Thyroid gland (tissue), 4 donors: ENCODE data around the gene VWF. TPM values are rescaled to one million over a fixed set of nuclear protein-coding genes. Genes with fewer than 3 reads are reported as not detected.
A peak's percentile ranks its signal among the peaks of the same experiment; 100 is the strongest.

Experiments
- DNase-seq, 2 donors: peaks; one replicate each; pipeline ENCODE4 v3.0.0-alpha.2; 2019
- H3K27ac ChIP-seq, 3 donors: fragments of 200-600 bp; sonication (generic); 1 replicate in 2 of 3; 2 replicates in 1 of 3; pipeline ENCODE4 v1.5.1; 2016 to 2019; ENCODE audit warnings: mild to moderate bottlenecking in 1 of 3, moderate library complexity in 1 of 3
- H3K27me3 ChIP-seq: fragments of 200-600 bp; sonication (generic); one replicate; pipeline ENCODE4 v1.5.1; 2019
- H3K36me3 ChIP-seq, 2 donors: fragments of 200-600 bp; sonication (generic); one replicate each; pipeline ENCODE4 v1.5.1; 2016 to 2019
- H3K4me1 ChIP-seq, 2 donors: fragments of 200-600 bp; sonication (generic); one replicate each; pipeline ENCODE4 v1.5.1; 2017 to 2019
- H3K4me3 ChIP-seq, 3 donors: fragments of 200-600 bp; sonication (generic); replicated peaks in 1 of 3; 1 replicate in 2 of 3; 2 replicates in 1 of 3; pipeline ENCODE4 v1.5.1; 2016; ENCODE audit warnings: mild to moderate bottlenecking in 1 of 3
- H3K9me3 ChIP-seq: fragments of 200-600 bp; sonication (generic); one replicate; pipeline ENCODE4 v1.5.1; 2017
- POLR2A ChIP-seq, 2 donors: fragments of 450-650 bp; IDR thresholded peaks; one replicate each; pipeline ENCODE4 v1.6.1; 2017; ENCODE audit warnings: antibody characterized with exemption in 2 of 2, mild to moderate bottlenecking in 2 of 2, moderate library complexity in 1 of 2
- WGBS, 2 donors: methylation state at CpG; one replicate each; pipeline ENCODE4 v1.1.5; 2017; 5-methylcytosine and 5-hydroxymethylcytosine counted together
- intact Hi-C: fragments of 100-400 bp; cut with DNase I; formaldehyde crosslinking; loops from one replicate; pipeline ENCODE4 v1.15.1; 2023
- total RNA-seq, 4 donors: library from RNA; depleted of rRNA; stranded (reverse); fragments of >200 nt; gene quantifications; one replicate each; pipeline ENCODE4 v1.2.3, GENCODE V29; 2016
- TF ChIP-seq, protein P1 (sequence below), 6 experiments: fragments of 200-600 bp in 3 of 6; fragments of 450-650 bp in 3 of 6; sonication (generic) in 3 of 6; IDR thresholded peaks; one replicate each; pipeline ENCODE4 v1.5.1; 2016 to 2019; ENCODE audit warnings: antibody characterized with exemption in 6 of 6, mild to moderate bottlenecking in 2 of 6, inconsistent platforms in 1 of 6, moderate library complexity in 1 of 6

Gene VWF
- total RNA-seq, 4 donors from 2014 or later, result 54.3 to 169 (median 98.5) TPM

DNA sequence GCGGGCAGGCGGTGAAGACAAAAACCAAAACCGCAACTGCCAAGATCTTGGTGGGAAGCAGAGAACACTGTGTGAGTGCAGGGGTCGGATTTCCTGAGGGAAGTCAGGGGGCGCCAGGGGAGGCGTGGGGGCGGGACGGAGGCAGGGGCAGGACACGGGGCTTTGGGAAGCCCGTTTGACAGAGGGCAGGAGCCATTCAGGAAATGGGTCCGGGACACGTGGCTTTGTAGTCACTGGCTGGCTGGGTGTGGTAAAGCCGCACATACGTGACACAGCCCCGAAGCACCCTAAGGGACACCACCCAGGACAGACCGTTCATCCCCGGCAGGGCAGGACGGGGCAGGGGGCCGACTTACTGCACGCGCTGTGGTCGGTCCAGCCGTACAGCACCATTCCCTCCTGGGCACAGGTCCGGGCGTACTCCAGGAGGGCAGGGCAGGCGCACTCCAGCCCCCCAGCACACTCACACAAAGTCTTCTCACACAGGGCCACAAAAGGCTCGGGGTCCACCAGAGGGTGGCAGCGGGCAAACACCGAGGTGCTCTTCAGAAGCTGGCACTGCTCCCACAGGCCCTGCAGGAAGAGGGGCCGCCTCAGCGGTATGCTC lies 49.4 kb downstream of the VWF start:
- WGBS, 2 donors, result 49 to 50% methylated on average over 7 to 18 of the region's 31 CpGs
- H3K4me3 ChIP-seq, result no peak overlapping the region

DNA sequence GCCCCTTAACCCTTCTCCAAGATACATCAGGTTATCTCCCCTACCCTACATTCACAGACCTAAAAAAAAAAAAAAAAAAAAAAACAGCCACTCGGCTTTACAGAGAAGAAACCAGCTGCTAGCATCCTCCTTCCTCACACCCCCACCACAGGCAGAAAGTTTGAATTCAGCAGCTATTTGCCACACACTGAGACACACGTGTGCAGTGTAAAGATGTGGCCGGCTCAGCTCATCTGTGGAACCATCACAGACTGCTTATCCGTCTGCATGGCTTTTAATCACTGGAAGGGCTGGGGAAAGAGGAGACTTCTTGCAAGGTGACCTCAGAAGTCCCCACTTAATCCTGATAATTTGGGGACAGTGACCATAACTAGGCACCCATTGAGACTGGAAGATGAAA lies 50.0 kb downstream of the VWF start:
- DNase-seq, result no peak
- Histone ChIP-seq H3K36me3 (no peaks in the 10 kb centered on the region), H3K9me3 (no peaks in the 10 kb centered on the region), H3K27ac (no peak overlapping the region), H3K27me3 (no peaks in the 10 kb centered on the region), H3K4me1 (peaks cover 0 to 7% of the 10 kb centered on the region in 2 donors), H3K4me3 (no peak overlapping the region)
- WGBS, 2 donors, result 59 to 72% methylated on average over 4 of the region's 4 CpGs
- TF ChIP-seq, protein P1, sequence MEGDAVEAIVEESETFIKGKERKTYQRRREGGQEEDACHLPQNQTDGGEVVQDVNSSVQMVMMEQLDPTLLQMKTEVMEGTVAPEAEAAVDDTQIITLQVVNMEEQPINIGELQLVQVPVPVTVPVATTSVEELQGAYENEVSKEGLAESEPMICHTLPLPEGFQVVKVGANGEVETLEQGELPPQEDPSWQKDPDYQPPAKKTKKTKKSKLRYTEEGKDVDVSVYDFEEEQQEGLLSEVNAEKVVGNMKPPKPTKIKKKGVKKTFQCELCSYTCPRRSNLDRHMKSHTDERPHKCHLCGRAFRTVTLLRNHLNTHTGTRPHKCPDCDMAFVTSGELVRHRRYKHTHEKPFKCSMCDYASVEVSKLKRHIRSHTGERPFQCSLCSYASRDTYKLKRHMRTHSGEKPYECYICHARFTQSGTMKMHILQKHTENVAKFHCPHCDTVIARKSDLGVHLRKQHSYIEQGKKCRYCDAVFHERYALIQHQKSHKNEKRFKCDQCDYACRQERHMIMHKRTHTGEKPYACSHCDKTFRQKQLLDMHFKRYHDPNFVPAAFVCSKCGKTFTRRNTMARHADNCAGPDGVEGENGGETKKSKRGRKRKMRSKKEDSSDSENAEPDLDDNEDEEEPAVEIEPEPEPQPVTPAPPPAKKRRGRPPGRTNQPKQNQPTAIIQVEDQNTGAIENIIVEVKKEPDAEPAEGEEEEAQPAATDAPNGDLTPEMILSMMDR (IDR thresholded peaks at IDR 0.05), result no peak
- no peak for TF ChIP-seq POLR2A (IDR thresholded peaks at IDR 0.05)
- intact Hi-C loops, result loop anchor here (5.0 kb wide), 1 partner anchor 103 kb away; no protein-coding TSS in a partner anchor

More for the DNA sequence above, 49.4 kb downstream of the VWF start:
- no peaks in the 10 kb centered on the region for H3K36me3 ChIP-seq
- TF ChIP-seq, protein P1 (IDR thresholded peaks at IDR 0.05), result no peak
- TF ChIP-seq POLR2A (IDR thresholded peaks at IDR 0.05), result no peak
- intact Hi-C loops, result loop anchor here (5.0 kb wide), 1 partner anchor 102 kb away; no protein-coding TSS in a partner anchor
- no peaks in the 10 kb centered on the region for H3K27me3 ChIP-seq
- no peak for DNase-seq
- peak overlapping the region in 1 of 3 donors; percentile 38 for H3K27ac ChIP-seq
- peaks cover 0 to 7% of the 10 kb centered on the region in 2 donors for H3K4me1 ChIP-seq
- no peaks in the 10 kb centered on the region for H3K9me3 ChIP-seq

DNA sequence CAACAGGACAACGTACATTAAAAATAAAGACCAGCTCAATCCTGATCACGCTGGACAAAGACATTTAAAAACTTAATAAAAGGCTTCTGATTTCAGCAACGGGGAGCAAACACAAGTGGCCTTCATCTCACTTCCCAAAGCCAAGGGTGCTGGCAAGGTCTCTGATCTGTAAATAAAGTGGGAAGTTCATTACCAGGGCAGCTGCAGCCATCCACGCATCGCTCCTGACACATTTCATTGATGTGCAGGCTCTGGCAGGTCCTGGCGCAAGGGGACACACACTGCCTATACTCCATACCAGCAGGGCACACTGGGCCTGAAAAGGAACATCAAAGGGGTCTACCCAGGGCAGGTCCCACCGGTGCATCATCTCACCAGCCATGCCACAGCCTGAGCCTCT lies 51.0 kb downstream of the VWF start:
- WGBS, 2 donors, result 81 to 84% methylated on average over 7 of the region's 7 CpGs
- intact Hi-C loops, result loop anchor here (5.0 kb wide), 1 partner anchor 104 kb away; no protein-coding TSS in a partner anchor
- H3K36me3 ChIP-seq, result no peaks in the 10 kb centered on the region
- H3K27ac ChIP-seq, result peak overlapping the region in 1 of 3 donors; percentile 23
- no peak overlapping the region for H3K4me3 ChIP-seq
- TF ChIP-seq, protein P1 (IDR thresholded peaks at IDR 0.05), result no peak
- TF ChIP-seq POLR2A (IDR thresholded peaks at IDR 0.05), result no peak
- no peaks in the 10 kb centered on the region for H3K27me3 ChIP-seq
- no peak for DNase-seq
- no peaks in the 10 kb centered on the region for H3K9me3 ChIP-seq
- H3K4me1 ChIP-seq, result peaks cover 0 to 7% of the 10 kb centered on the region in 2 donors

DNA sequence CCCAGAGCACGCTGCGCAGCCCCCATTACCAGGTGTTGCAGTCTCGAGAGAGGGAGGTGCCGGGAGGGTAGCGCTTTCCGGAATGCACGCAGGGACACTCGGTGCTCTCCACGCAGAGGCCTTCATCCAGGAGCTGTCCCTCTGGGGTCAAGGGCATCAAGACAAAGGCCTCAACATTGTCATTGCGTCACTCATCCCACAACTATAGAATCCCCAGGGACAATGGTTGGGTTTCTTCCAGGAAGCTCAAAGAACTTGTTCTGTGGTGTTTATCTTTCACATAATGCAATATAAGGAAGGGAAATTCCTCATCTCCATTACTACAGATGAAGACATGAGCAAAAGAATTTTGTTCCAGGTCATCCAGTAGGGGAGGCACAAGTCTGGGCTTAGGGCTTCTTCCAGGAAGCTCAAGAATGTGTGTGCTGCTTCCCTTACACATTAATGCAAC lies 52.1 kb downstream of the VWF start:
- TF ChIP-seq POLR2A (IDR thresholded peaks at IDR 0.05), result no peak
- TF ChIP-seq, protein P1 (IDR thresholded peaks at IDR 0.05), result no peak
- Histone ChIP-seq H3K27ac (peak overlapping the region in 2 of 3 donors; percentile 8 to 43), H3K4me1 (peaks cover 0 to 7% of the 10 kb centered on the region in 2 donors), H3K9me3 (no peaks in the 10 kb centered on the region), H3K36me3 (no peaks in the 10 kb centered on the region), H3K27me3 (no peaks in the 10 kb centered on the region), H3K4me3 (no peak overlapping the region)
- intact Hi-C loops, result loop anchor here (5.0 kb wide), 1 partner anchor 105 kb away; no protein-coding TSS in a partner anchor
- no peak for DNase-seq
- WGBS, 2 donors, result 71 to 83% methylated on average over 10 of the region's 10 CpGs

DNA sequence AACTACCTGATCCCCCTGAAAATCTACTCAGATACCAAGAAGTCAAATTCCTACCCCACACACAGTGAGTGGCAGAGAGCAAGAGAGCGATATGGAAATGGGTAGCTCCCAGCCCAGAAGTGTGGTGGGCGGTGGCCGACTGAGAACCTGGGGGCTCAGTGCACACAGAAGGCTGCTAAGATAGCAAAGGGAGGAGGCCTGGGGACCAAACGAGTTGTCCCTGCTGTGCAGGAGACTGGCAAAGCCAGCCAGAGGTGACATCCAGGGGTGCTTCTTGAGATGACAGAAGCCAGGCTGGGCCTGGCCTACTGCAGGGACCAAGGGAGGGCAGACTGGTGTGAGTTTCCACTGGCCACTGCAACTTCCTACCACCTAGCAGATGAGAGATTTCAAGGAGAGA lies 52.9 kb downstream of the VWF start:
- peak overlapping the region in 2 of 3 donors; percentile 8 to 43 for H3K27ac ChIP-seq
- no peaks in the 10 kb centered on the region for H3K9me3 ChIP-seq
- H3K4me1 ChIP-seq, result peaks cover 0 to 7% of the 10 kb centered on the region in 2 donors
- DNase-seq, result no peak
- 87 to 95% methylated on average over 4 of the region's 4 CpGs for WGBS, 2 donors
- intact Hi-C loops, result loop anchor here (5.0 kb wide), 1 partner anchor 106 kb away; no protein-coding TSS in a partner anchor
- no peaks in the 10 kb centered on the region for H3K36me3 ChIP-seq
- no peak overlapping the region for H3K4me3 ChIP-seq
- no peaks in the 10 kb centered on the region for H3K27me3 ChIP-seq
- TF ChIP-seq, protein P1 (IDR thresholded peaks at IDR 0.05), result no peak
